SK-N-SH (cell line): ENCODE data around the gene NFIX. TPM values are rescaled to one million over a fixed set of nuclear protein-coding genes. Genes with fewer than 3 reads are reported as not detected.

Experiments
- CTCF ChIA-PET: fragments of 300-600, 350-600 bp; formaldehyde crosslinking; extraction: SDS; loops from one replicate; lab custom pipeline; 2021; lab: Yijun Ruan, JAX
- POLR2A ChIA-PET: fragments of 350-600 bp; sonication (Branson Sonifier 250); formaldehyde crosslinking; extraction: SDS; loops from one replicate; lab custom pipeline; 2020; ENCODE audit warnings: antibody characterized with exemption, inconsistent platforms; lab: Yijun Ruan, JAX
- DNase-seq: peaks from one replicate; pipeline ENCODE4 v3.0.0; 2012
- H2AFZ ChIP-seq: fragments of 200-600 bp; sonication (generic); 2 replicates; pipeline ENCODE4 v1.8.1; 2016; ENCODE audit warnings: antibody characterized with exemption, mild to moderate bottlenecking, low read depth
- H3F3A ChIP-seq: fragments of 200-600 bp; sonication (generic); replicated peaks from 2 replicates; pipeline ENCODE3; 2016; ENCODE audit warnings: antibody characterized with exemption, mild to moderate bottlenecking; ENCODE audit not compliant: insufficient read depth
- H3K27ac ChIP-seq, 2 experiments: fragments of 200-500 bp in 1 of 2; fragments of 200-600 bp in 1 of 2; sonication (Bioruptor generic) in 1 of 2; sonication (generic), shearing (Covaris generic) in 1 of 2; 2 replicates each; pipeline versions ENCODE4 v1.5.1 to v1.6.1; 2014 to 2016; ENCODE audit warnings: low read depth in 2 of 2, inconsistent platforms in 1 of 2, low read length in 1 of 2, mild to moderate bottlenecking in 1 of 2, mixed read lengths in 1 of 2
- H3K27me3 ChIP-seq: fragments of 200-600 bp; sonication (generic), shearing (Covaris generic); 2 replicates; pipeline ENCODE4 v1.6.1; 2016; ENCODE audit warnings: mixed run types; ENCODE audit not compliant: insufficient read depth
- H3K36me3 ChIP-seq, 2 experiments: fragments of 200-500 bp in 1 of 2; fragments of 200-600 bp in 1 of 2; sonication (Bioruptor generic) in 1 of 2; sonication (generic) in 1 of 2; replicated peaks in 1 of 2; 2 replicates each; pipeline versions ENCODE3 to v1.5.1; 2014 to 2016; ENCODE audit warnings: low read length in 1 of 2, mild to moderate bottlenecking in 1 of 2; ENCODE audit not compliant: insufficient read depth in 2 of 2, control insufficient read depth in 1 of 2
- H3K4me1 ChIP-seq, 2 experiments: fragments of 200-500 bp in 1 of 2; fragments of 200-600 bp in 1 of 2; sonication (Bioruptor generic) in 1 of 2; sonication (generic), shearing (Covaris generic) in 1 of 2; 2 replicates each; pipeline versions ENCODE4 v1.5.1 to v1.6.1; 2014 to 2016; ENCODE audit warnings: low read depth in 1 of 2, low read length in 1 of 2, mixed run types in 1 of 2; ENCODE audit not compliant: insufficient read depth in 2 of 2, control insufficient read depth in 1 of 2
- H3K4me2 ChIP-seq: fragments of 200-600 bp; sonication (generic), shearing (Covaris generic); 2 replicates; pipeline ENCODE4 v1.6.1; 2017; ENCODE audit warnings: mixed run types
- H3K4me3 ChIP-seq, 2 experiments: fragments of 200-500 bp in 1 of 2; fragments of 200-600 bp in 1 of 2; sonication (Bioruptor generic) in 1 of 2; sonication (generic), shearing (Covaris generic) in 1 of 2; 2 replicates each; pipeline versions ENCODE4 v1.5.1 to v1.8.1; 2014 to 2016; ENCODE audit warnings: low read depth in 2 of 2, inconsistent platforms in 1 of 2, low read length in 1 of 2, mild to moderate bottlenecking in 1 of 2, mixed read lengths in 1 of 2, moderate library complexity in 1 of 2
- H3K79me2 ChIP-seq: fragments of 200-600 bp; sonication (generic); 2 replicates; pipeline ENCODE4 v1.8.1; 2017; ENCODE audit warnings: mild to moderate bottlenecking; ENCODE audit not compliant: insufficient read depth
- H3K9ac ChIP-seq: fragments of 200-600 bp; sonication (generic); 2 replicates; pipeline ENCODE4 v1.6.1; 2017; ENCODE audit warnings: mixed run types
- H3K9me2 ChIP-seq: fragments of 200-600 bp; sonication (generic); 2 replicates; pipeline ENCODE4 v1.6.1; 2017; ENCODE audit warnings: mixed run types
- H3K9me3 ChIP-seq: fragments of 200-600 bp; sonication (generic); 2 replicates; pipeline ENCODE4 v1.6.1; 2017; ENCODE audit warnings: mixed run types, mild to moderate bottlenecking, moderate library complexity
- H4K20me1 ChIP-seq: fragments of 200-600 bp; sonication (generic); 2 replicates; pipeline ENCODE4 v1.6.1; 2017; ENCODE audit warnings: mild to moderate bottlenecking, mixed run types; ENCODE audit not compliant: insufficient read depth
- CHD2 ChIP-seq: fragments of 150-350 bp; IDR thresholded peaks from 2 replicates; pipeline ENCODE4 v1.6.1; 2018; ENCODE audit warnings: low read length; ENCODE audit not compliant: partially characterized antibody
- ELF1 ChIP-seq: IDR thresholded peaks from 2 replicates; pipeline ENCODE4 v1.4.0; 2012
- EP300 ChIP-seq, 2 experiments: IDR thresholded peaks; 2 replicates each; pipeline versions ENCODE4 v1.4.0 to v1.6.1; 2012; ENCODE audit warnings: borderline replicate concordance in 1 of 2, low read depth in 1 of 2, low read length in 1 of 2
- EZH2phosphoT487 ChIP-seq: fragments of 200-600 bp; sonication (generic); IDR thresholded peaks from 2 replicates; pipeline ENCODE4 v1.6.1; 2017; ENCODE audit warnings: low read depth, mixed run types, mild to moderate bottlenecking, antibody characterized with exemption, moderate library complexity, borderline replicate concordance
- FOSL2 ChIP-seq: IDR thresholded peaks from 2 replicates; pipeline ENCODE4 v1.4.0; 2012; ENCODE audit warnings: low read depth, mild to moderate bottlenecking, moderate library complexity, borderline replicate concordance
- FOXM1 ChIP-seq: IDR thresholded peaks from 2 replicates; pipeline ENCODE4 v1.4.0; 2012; ENCODE audit warnings: low read depth, mild to moderate bottlenecking
- GATA2 ChIP-seq: sonication (generic); formaldehyde crosslinking; IDR thresholded peaks from 2 replicates; pipeline ENCODE4 v1.5.0; 2020; ENCODE audit warnings: mild to moderate bottlenecking, missing genetic modification reagents
- JUND ChIP-seq: IDR thresholded peaks from 2 replicates; pipeline ENCODE4 v1.4.0; 2012
- MXI1 ChIP-seq: IDR thresholded peaks from 2 replicates; pipeline ENCODE4 v1.6.1; 2012; ENCODE audit warnings: mild to moderate bottlenecking, low read depth, low read length, improper control_type of control experiment
- NFIC ChIP-seq: IDR thresholded peaks from 2 replicates; pipeline ENCODE4 v1.4.0; 2012; ENCODE audit warnings: borderline replicate concordance
- SIN3A ChIP-seq: IDR thresholded peaks from 2 replicates; pipeline ENCODE4 v1.6.1; 2012; ENCODE audit warnings: low read depth, mild to moderate bottlenecking, low read length, moderate library complexity, borderline replicate concordance
- SMC3 ChIP-seq: IDR thresholded peaks from 2 replicates; pipeline ENCODE4 v1.6.1; 2012; ENCODE audit warnings: low read depth, low read length, improper control_type of control experiment
- TCF12 ChIP-seq: IDR thresholded peaks from 2 replicates; pipeline ENCODE4 v1.4.0; 2012
- WGBS: methylation state at CpG from one replicate; pipeline ENCODE4 v1.1.6; 2017; ENCODE audit warnings: low lambda C conversion rate; 5-methylcytosine and 5-hydroxymethylcytosine counted together
- polyA plus RNA-seq, 3 experiments: library from polyadenylated mRNA; depleted of rRNA; stranded (reverse); fragments of >200 nt; gene quantifications; 2 replicates each; pipeline ENCODE4 v1.2.3, GENCODE V29; 2012
- TF ChIP-seq, protein P1 (sequence below): IDR thresholded peaks from 2 replicates; pipeline ENCODE4 v1.4.0; 2012; ENCODE audit warnings: low read depth, borderline replicate concordance
- TF ChIP-seq, protein P2 (sequence below): fragments of 150-350 bp; IDR thresholded peaks from 2 replicates; pipeline ENCODE4 v1.6.1; 2017; ENCODE audit warnings: antibody characterized with exemption, low read length, low read depth, borderline replicate concordance
- TF ChIP-seq, protein P3 (sequence below): IDR thresholded peaks from 2 replicates; pipeline ENCODE4; 2012
- TF ChIP-seq, protein P4 (sequence below): IDR thresholded peaks from 2 replicates; pipeline ENCODE4 v1.4.0; 2012; ENCODE audit warnings: low read depth
- TF ChIP-seq, protein P5 (sequence below): fragments of 150-350 bp; IDR thresholded peaks from 2 replicates; pipeline ENCODE4 v1.6.1; 2016; ENCODE audit warnings: mild to moderate bottlenecking, low read depth, low read length

NFIX gene
- 5.1 and 14.8 TPM in 2 replicates for polyA plus RNA-seq (2012; rRNA removed)
- polyA plus RNA-seq (2012; cell fraction: cytosol; rRNA removed), result 9.1 and 13.3 TPM in 2 replicates
- polyA plus RNA-seq (2012; cell fraction: nucleus; rRNA removed), result 14.0 and 14.9 TPM in 2 replicates

DNA sequence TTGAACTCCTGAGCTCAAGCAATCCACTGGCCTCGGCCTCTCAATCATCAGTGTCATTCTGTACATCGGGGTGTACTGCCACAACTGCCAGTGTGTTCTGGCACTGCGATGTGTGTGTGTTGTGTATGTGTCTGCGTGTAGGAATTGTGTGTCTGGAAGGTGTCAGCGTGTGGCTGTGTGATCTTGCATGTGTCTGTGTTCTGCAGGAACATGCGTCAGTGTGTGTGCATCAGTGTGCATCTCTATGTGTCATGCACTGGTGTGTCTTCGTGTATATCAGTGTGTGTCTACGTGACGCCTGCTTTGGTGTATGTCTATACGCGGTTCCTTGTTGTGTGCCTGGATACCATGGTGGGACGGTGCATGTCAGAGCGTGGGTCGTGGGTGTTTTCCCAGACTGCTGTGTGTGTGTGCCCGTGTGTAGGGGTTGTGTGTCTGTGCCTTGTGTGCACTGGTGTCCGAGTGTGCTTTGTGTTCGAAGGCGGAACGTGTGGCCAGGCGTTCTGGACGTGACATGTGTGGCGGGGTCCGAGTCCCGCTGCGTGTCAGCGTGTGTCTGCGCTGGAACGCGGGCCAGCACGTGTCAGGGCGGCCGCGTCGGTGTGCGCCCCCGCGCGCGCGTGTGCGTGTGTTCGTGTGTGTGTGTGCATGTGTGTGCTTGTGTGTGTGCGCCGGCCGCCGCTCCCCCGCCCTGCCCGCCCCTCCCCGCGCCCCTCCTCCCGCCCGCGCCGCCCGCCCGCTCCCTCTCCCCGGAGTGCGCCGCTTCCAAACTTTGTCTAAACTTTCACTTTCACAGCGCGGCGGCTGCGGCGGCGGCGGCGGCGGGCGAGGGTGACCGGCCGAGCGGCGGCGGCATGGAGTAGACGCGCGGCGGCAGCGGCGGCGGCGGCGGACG lies at the start of gene NFIX:
Gene NFIX, plus strand, starts transcription at position 775 of the 895 bp plus-strand sequence. CDS start 363 bp downstream, outside the sequence.
- ChIA-PET POLR2A (no interaction called here), CTCF (interaction anchor here (1.3 to 3.6 kb wide), 6 partner anchors 10 to 35 kb away, joined by 3 to 14 read pairs (median 4); no protein-coding TSS in a partner anchor)
- no peaks in the 10 kb centered on the region for H3K9me2 ChIP-seq
- 58% methylated on average over 22 of the region's 84 CpGs for WGBS
- H3K9me3 ChIP-seq, result no peaks in the 10 kb centered on the region
- TF ChIP-seq MXI1 (0 out of 2 replicates have a peak, but pooled peaks have one; percentile 36), SIN3A (peak; percentile 40; the same call in 1 of the 2 replicates), EZH2phosphoT487 (no peak), EP300 (IDR thresholded peaks at IDR 0.05; ENCODE audit: borderline replicate concordance in 1 of 2, low read depth in 1 of 2, low read length in 1 of 2) (no peak)
- TF ChIP-seq, protein P1, sequence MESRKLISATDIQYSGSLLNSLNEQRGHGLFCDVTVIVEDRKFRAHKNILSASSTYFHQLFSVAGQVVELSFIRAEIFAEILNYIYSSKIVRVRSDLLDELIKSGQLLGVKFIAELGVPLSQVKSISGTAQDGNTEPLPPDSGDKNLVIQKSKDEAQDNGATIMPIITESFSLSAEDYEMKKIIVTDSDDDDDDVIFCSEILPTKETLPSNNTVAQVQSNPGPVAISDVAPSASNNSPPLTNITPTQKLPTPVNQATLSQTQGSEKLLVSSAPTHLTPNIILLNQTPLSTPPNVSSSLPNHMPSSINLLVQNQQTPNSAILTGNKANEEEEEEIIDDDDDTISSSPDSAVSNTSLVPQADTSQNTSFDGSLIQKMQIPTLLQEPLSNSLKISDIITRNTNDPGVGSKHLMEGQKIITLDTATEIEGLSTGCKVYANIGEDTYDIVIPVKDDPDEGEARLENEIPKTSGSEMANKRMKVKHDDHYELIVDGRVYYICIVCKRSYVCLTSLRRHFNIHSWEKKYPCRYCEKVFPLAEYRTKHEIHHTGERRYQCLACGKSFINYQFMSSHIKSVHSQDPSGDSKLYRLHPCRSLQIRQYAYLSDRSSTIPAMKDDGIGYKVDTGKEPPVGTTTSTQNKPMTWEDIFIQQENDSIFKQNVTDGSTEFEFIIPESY, result no peak
- peaks cover 0 to 17% of the 10 kb centered on the region in 2 experiments; a peak in 1 of 4 replicates for H3K4me1 ChIP-seq
- DNase-seq, result peak; percentile 86
- peak within 1 kb of the TSS; percentile 92 for H3K4me2 ChIP-seq
- H3F3A ChIP-seq, result peaks cover 6% of the 10 kb centered on the region
- H3K4me3 ChIP-seq, result peak within 1 kb of the TSS; percentile 57 to 77
- no peaks in the 10 kb centered on the region for H3K36me3 ChIP-seq
- H3K27ac ChIP-seq, result no peak within 1 kb of the TSS; a peak in 1 of 4 replicates
- peaks cover 20% of the 10 kb centered on the region for H3K79me2 ChIP-seq
- H3K27me3 ChIP-seq, result no peaks in the 10 kb centered on the region
- peak within 1 kb of the TSS; percentile 83 for H2AFZ ChIP-seq
- H4K20me1 ChIP-seq, result no peaks in the 10 kb centered on the region; the same call in 1 of the 2 replicates
- H3K9ac ChIP-seq, result peak within 1 kb of the TSS; percentile 61

DNA sequence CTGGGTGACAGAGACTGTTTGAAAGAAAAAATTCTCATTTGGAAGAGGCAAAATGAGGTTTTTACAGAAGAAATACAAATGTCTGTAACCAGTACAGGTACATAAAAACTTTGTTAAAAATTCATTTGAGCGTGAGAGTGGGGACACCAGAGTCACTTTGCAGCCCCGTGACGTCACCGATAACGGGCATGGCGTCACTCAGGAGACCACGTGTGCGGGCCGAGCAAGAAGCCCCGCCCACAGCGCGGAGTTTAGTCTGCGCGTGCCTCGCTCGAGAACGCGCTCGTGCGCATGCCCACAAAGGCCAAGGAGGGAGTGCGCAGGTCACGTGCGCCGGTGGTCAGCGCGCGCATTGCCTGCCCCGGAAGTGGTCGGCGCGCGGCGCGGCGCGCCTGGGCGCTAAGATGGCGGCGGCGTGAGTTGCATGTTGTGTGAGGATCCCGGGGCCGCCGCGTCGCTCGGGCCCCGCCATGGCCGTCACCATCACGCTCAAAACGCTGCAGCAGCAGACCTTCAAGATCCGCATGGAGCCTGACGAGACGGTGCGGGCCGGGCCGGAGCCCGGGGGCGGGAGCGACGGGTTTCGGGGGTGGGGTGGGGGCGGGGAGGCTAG lies 49.7 kb upstream of the NFIX start, which contains the start of gene RAD23A:
Gene RAD23A, plus strand, starts transcription at position 384 of the 613 bp plus-strand sequence. Its CDS starts 87 bp downstream, at position 471.
- H2AFZ ChIP-seq, result no peak within 1 kb of the TSS
- H3K27me3 ChIP-seq, result no peaks in the 10 kb centered on the region
- H3K36me3 ChIP-seq, result peaks cover 51 to 64% of the 10 kb centered on the region in 2 experiments
- H3K9ac ChIP-seq, result peak within 1 kb of the TSS; percentile 90
- peaks cover 53% of the 10 kb centered on the region for H3F3A ChIP-seq
- H4K20me1 ChIP-seq, result peaks cover 16% of the 10 kb centered on the region
- ChIA-PET POLR2A (interaction anchor here (0.6 to 1.5 kb wide), 7 partner anchors 8 to 223 kb away, joined by 3 to 13 read pairs (median 4); partner anchors contain the start of genes CALR, FARSA and GCDH), CTCF (interaction anchor here (0.9 kb wide), 1 partner anchor 20 kb away, joined by 6 read pairs; no protein-coding TSS in a partner anchor)
- H3K9me2 ChIP-seq, result no peaks in the 10 kb centered on the region
- peak within 1 kb of the TSS; percentile 89 for H3K4me2 ChIP-seq
- peak within 1 kb of the TSS; percentile 66 to 73 for H3K4me3 ChIP-seq
- 4% methylated on average over 12 of the region's 62 CpGs for WGBS
- H3K79me2 ChIP-seq, result peaks cover 65% of the 10 kb centered on the region
- peak within 1 kb of the TSS; percentile 87 to 92 for H3K27ac ChIP-seq
- no peaks in the 10 kb centered on the region for H3K9me3 ChIP-seq
- H3K4me1 ChIP-seq, result peaks cover 3 to 25% of the 10 kb centered on the region in 2 experiments; a peak in 3 of 4 replicates
- DNase-seq, result peak; percentile 95
- no peak for TF ChIP-seq TCF12
- no peak for TF ChIP-seq FOSL2
- TF ChIP-seq, protein P2, sequence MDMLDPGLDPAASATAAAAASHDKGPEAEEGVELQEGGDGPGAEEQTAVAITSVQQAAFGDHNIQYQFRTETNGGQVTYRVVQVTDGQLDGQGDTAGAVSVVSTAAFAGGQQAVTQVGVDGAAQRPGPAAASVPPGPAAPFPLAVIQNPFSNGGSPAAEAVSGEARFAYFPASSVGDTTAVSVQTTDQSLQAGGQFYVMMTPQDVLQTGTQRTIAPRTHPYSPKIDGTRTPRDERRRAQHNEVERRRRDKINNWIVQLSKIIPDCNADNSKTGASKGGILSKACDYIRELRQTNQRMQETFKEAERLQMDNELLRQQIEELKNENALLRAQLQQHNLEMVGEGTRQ, result peak; percentile 93
- TF ChIP-seq, protein P3, sequence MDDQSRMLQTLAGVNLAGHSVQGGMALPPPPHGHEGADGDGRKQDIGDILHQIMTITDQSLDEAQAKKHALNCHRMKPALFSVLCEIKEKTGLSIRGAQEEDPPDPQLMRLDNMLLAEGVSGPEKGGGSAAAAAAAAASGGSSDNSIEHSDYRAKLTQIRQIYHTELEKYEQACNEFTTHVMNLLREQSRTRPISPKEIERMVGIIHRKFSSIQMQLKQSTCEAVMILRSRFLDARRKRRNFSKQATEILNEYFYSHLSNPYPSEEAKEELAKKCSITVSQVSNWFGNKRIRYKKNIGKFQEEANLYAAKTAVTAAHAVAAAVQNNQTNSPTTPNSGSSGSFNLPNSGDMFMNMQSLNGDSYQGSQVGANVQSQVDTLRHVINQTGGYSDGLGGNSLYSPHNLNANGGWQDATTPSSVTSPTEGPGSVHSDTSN, result peak; percentile 61
- TF ChIP-seq, protein P4, sequence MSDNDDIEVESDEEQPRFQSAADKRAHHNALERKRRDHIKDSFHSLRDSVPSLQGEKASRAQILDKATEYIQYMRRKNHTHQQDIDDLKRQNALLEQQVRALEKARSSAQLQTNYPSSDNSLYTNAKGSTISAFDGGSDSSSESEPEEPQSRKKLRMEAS, result peak; percentile 83; the same call in 1 of the 2 replicates
- no peak for TF ChIP-seq SMC3
- TF ChIP-seq EZH2phosphoT487, result no peak
- TF ChIP-seq CHD2, result peak; percentile 91
- peak; percentile 66; the same call in 1 of the 2 replicates for TF ChIP-seq ELF1
- TF ChIP-seq JUND, result no peak; the same call in 1 of the 2 replicates
- TF ChIP-seq, protein P5, sequence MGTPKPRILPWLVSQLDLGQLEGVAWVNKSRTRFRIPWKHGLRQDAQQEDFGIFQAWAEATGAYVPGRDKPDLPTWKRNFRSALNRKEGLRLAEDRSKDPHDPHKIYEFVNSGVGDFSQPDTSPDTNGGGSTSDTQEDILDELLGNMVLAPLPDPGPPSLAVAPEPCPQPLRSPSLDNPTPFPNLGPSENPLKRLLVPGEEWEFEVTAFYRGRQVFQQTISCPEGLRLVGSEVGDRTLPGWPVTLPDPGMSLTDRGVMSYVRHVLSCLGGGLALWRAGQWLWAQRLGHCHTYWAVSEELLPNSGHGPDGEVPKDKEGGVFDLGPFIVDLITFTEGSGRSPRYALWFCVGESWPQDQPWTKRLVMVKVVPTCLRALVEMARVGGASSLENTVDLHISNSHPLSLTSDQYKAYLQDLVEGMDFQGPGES, result no peak
- no peak for TF ChIP-seq FOXM1
- TF ChIP-seq NFIC, result no peak
- TF ChIP-seq GATA2, result no peak
